Measurements from ENCODE around the gene TENT4A. TPM values are rescaled to one million over a fixed set of nuclear protein-coding genes. Genes with fewer than 3 reads are reported as not detected.
A peak's percentile ranks its signal among the peaks of the same experiment; 100 is the strongest.

The TENT4A gene
- total RNA-seq, 1 experiment from 2014 or later = 25.6 TPM

DNA sequence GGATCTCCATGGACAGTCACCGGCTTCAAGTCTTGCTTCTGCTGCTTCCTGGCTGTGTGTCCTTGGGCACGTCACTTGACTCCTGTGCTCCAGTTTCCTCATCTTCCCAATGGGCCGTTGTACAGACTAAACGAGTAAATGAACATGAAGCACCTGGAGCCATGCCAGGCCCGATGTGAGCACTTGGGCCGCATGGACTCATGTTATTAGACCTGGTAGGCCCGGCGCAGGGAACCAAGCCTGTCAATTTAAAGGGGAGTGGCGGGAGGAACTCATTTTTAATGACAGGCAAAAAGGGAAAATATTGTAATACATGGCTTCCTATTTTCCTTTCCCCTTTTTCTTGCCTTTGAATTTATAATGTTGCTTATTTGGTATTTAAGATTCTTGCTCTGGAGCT is 47.5 kb downstream of the TENT4A start:
- no peak overlapping the region for H2BK12ac ChIP-seq (ENCODE audit: insufficient read length, low read depth, low read length)
- no peaks in the 10 kb centered on the region for H3K23me2 ChIP-seq (ENCODE audit: insufficient read length, low read depth, low read length, poor library complexity, severe bottlenecking)
- H3K56ac ChIP-seq (ENCODE audit: insufficient read length, low read depth, low read length) = no peak overlapping the region
- no peak overlapping the region for H4K5ac ChIP-seq (ENCODE audit: insufficient read length, low read depth, low read length)
- H3K23ac ChIP-seq (ENCODE audit: insufficient read length, low read depth, low read length) = no peak overlapping the region
- H3K27me3 ChIP-seq (ENCODE audit: insufficient read depth, low read length) = no peaks in the 10 kb centered on the region
- no peak overlapping the region for H3K18ac ChIP-seq (ENCODE audit: insufficient read length, low read depth, low read length)
- no peaks in the 10 kb centered on the region for H3K27me3 Mint-ChIP-seq (ENCODE audit: low read depth)
- no peak overlapping the region for H3K4me2 ChIP-seq (ENCODE audit: insufficient read depth, insufficient read length, low read length)
- no peak overlapping the region for H3K9ac ChIP-seq (ENCODE audit: extremely low read depth, insufficient read length, low read length)
- H3K9me3 ChIP-seq (ENCODE audit: control insufficient read depth, low read depth, low read length) = no peaks in the 10 kb centered on the region
- no CpG with 5 or more reads among the region's 9 CpGs for WGBS (ENCODE audit: extremely low coverage, insufficient read length, low lambda C conversion rate)
- H3K79me1 ChIP-seq (ENCODE audit: insufficient read depth, low read depth, low read length, poor library complexity, severe bottlenecking) = no peaks in the 10 kb centered on the region
- no peaks in the 10 kb centered on the region for H4K20me1 ChIP-seq (ENCODE audit: control insufficient read depth, insufficient read depth, insufficient read length)
- H3K27ac Mint-ChIP-seq = peak overlapping the region in 2 of 3 experiments; percentile 58 to 79; a peak in 1 of 7 replicates
- no peak overlapping the region for H3K14ac ChIP-seq (ENCODE audit: insufficient read depth, low read length)
- no peak overlapping the region for H3T11ph ChIP-seq (ENCODE audit: low read length)
- H4K8ac ChIP-seq (replicated peaks; ENCODE audit: insufficient read length, low read depth, low read length) = no peak overlapping the region
- H2AFZ ChIP-seq (ENCODE audit: low read length) = no peak overlapping the region
- TF ChIP-seq, protein P1, sequence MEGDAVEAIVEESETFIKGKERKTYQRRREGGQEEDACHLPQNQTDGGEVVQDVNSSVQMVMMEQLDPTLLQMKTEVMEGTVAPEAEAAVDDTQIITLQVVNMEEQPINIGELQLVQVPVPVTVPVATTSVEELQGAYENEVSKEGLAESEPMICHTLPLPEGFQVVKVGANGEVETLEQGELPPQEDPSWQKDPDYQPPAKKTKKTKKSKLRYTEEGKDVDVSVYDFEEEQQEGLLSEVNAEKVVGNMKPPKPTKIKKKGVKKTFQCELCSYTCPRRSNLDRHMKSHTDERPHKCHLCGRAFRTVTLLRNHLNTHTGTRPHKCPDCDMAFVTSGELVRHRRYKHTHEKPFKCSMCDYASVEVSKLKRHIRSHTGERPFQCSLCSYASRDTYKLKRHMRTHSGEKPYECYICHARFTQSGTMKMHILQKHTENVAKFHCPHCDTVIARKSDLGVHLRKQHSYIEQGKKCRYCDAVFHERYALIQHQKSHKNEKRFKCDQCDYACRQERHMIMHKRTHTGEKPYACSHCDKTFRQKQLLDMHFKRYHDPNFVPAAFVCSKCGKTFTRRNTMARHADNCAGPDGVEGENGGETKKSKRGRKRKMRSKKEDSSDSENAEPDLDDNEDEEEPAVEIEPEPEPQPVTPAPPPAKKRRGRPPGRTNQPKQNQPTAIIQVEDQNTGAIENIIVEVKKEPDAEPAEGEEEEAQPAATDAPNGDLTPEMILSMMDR (conservative IDR thresholded peaks at IDR 0.05) = no peak
- no peaks in the 10 kb centered on the region; a peak in 1 of 5 replicates for H3K9me3 Mint-ChIP-seq
- no peak overlapping the region for H4K91ac ChIP-seq (ENCODE audit: insufficient read length, low read depth, low read length)
- no peaks in the 10 kb centered on the region for H3K79me2 ChIP-seq (ENCODE audit: insufficient read depth, low read length)
- no peak overlapping the region for H2BK15ac ChIP-seq (ENCODE audit: low read depth, low read length)
- DNase-seq = no peak
- H3K27ac ChIP-seq (ENCODE audit: insufficient read length, low read depth, low read length) = no peak overlapping the region
- no peak overlapping the region for H2BK120ac ChIP-seq (ENCODE audit: low read depth, low read length, poor library complexity, severe bottlenecking)
- no peak overlapping the region for H3K4ac ChIP-seq (ENCODE audit: low read depth, low read length)
- H2BK20ac ChIP-seq (ENCODE audit: low read depth, low read length, poor library complexity, severe bottlenecking) = no peak overlapping the region
- peaks cover 6 to 24% (median 15%) of the 10 kb centered on the region in 3 experiments; a peak in 6 of 7 replicates for H3K36me3 Mint-ChIP-seq (ENCODE audit: insufficient read depth in 1 of 3, low read depth in 3 of 3)
- no peak overlapping the region for H2AK5ac ChIP-seq (ENCODE audit: insufficient read length, low read length)
- H3K4me3 Mint-ChIP-seq = no peak overlapping the region
- H3K4me1 ChIP-seq (ENCODE audit: insufficient read depth, low read length) = no peaks in the 10 kb centered on the region
- H2BK5ac ChIP-seq (ENCODE audit: insufficient read length, low read length) = no peak overlapping the region
- H3K4me1 Mint-ChIP-seq = peaks cover 0 to 2% of the 10 kb centered on the region in 2 experiments; a peak in 2 of 4 replicates
